Stimulated activated CD8-positive, alpha-beta memory T cell treated with anti-CD3 and anti-CD28 coated beads, Interleukin-12 subunit alpha, Interleukin-12 subunit beta, amount 100 ng/mL, for 1 hour (primary cell): Measurements from ENCODE around the gene PSMA7.

Source experiments
- DNase-seq: peaks from one replicate; pipeline ENCODE4 v3.0.0-alpha.2; 2020; ENCODE audit warnings: low read depth

The PSMA7 gene

GRCh38 chr20:62143081-62143956 is at the start of gene PSMA7, which contains the start of gene SS18L1:
Gene PSMA7 (minus strand): TSS chr20:62143394. CDS start chr20:62143303, 91 bp downstream.
Gene SS18L1 (plus strand): TSS chr20:62143769. CDS start chr20:62143821, 52 bp downstream.
- DNase-seq = peak; percentile 71

DNA sequence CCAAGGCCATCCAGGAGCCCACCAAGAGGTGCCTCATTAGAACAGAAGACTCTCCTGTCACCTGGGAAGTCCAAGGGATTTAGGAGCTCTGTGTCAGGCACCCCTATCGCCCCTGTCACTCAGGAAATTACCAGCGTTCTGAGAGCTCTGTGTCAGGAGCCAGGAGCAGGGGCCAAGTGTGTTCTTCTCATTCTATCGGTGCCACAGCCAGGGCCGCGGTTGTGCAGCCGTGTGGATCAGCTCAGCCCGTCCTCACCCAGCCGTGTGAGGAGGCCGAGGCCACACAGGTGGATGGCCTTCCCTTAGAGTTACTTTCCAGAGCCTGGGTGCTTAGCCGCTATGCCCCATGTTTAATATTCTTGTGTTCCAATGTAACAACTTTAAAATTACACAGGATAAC is 49.4 kb upstream of the PSMA7 start:
- no peak for DNase-seq

GRCh38 chr20:62191781-62192559 is 48.8 kb upstream of the PSMA7 start:
- DNase-seq = no peak

- no peak for DNase-seq
These were observed 47.6 kb upstream of the PSMA7 start for GRCh38 chr20:62190639-62191411.

DNA sequence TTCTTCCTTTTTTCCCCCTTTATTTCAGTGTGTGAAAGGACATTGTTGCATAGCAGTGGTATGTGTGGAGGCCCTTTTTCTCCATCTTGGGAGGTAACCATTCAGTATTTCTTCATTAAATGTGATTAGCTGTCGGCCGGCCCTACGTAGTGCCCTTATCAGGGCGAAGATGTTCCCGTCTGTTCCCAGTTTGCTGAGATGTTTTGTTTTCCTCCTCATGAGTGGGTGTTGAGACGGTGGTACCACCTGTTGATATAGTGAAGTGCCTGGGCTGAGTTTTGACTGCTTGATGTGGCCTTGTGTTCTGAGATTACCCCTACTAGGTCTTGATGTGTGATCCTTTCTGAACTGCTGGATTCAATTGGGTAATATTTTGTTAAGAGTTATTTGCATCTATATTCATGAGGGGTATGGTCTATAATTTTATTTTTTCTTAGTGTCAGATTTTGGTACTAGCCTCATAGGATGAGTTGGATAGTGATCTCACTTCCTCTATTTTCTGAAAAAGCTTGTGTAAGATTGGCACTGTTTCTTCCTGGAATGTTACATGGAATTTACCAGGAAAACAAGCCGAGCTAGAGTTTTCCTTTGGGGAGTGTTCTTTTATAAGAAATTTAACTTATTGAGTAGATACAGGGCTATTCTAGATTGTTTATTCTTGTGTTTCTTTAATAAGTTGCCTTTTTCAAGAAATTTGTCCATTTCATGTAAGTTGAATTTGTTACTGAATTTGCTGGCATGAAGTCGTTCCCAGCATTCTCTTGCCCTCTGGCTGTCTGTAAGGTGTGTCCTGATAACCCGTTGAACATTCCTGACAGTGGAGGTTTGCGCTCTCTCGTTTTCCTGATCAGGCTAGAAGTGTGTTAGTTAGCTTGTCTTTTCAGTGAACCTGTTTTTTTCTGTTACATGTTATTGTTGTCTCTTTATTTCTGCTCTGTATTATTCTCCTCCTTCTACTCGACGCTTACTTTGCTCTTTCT is 44.0 kb upstream of the PSMA7 start:
- DNase-seq = no peak

DNA sequence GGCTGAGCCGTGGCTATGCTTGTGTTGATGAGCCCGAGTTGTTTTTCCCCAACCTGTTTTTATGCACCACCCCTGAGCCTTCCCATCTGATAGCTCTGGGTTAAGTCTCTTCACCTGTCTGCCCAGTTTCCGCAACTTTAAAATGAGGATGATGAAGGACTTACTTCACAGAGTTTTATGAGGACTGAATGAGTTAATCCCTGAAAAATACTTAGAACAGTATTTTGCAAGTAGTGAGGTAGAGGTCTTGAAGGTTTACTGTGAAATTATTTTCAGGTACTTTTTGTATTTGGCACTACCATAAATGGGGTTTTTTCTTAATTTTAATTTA is 42.9 kb upstream of the PSMA7 start:
- no peak for DNase-seq

- DNase-seq = no peak
These were observed 40.4 kb upstream of the PSMA7 start for GRCh38 chr20:62183426-62184142.

GRCh38 chr20:62182469-62183425 is 39.6 kb upstream of the PSMA7 start, which contains the start of gene MTG2:
Gene MTG2 (plus strand): TSS chr20:62183028. CDS start chr20:62193421, 10,393 bp downstream.
- peak; percentile 93 for DNase-seq

GRCh38 chr20:62181808-62182207 is 38.6 kb upstream of the PSMA7 start:
- no peak for DNase-seq

GRCh38 chr20:62179162-62179504 is 35.9 kb upstream of the PSMA7 start:
- DNase-seq = no peak

- no peak for DNase-seq
These were observed 35.3 kb upstream of the PSMA7 start for GRCh38 chr20:62178316-62179161.

GRCh38 chr20:62177307-62177706 is 34.1 kb upstream of the PSMA7 start:
- no peak for DNase-seq

DNA sequence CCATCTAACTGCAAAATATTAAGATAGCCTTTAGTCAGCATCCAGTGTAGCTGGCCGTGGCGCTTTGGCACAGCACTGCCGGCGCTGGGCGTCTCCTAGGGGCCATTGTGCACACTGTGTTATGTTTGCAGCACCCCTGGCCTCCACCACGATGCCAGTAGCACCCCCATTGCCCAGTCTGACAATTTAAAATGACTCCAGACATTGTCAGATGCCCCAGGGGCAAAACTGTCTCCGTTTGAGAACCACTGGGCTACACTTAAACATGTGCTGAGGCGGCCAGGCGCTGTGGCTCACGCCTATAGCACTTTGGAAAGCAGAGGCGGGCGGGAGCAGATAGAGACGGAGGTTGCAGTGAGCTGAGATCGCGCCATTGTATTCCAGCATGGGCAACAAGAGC is 33.7 kb upstream of the PSMA7 start:
- DNase-seq = no peak

DNA sequence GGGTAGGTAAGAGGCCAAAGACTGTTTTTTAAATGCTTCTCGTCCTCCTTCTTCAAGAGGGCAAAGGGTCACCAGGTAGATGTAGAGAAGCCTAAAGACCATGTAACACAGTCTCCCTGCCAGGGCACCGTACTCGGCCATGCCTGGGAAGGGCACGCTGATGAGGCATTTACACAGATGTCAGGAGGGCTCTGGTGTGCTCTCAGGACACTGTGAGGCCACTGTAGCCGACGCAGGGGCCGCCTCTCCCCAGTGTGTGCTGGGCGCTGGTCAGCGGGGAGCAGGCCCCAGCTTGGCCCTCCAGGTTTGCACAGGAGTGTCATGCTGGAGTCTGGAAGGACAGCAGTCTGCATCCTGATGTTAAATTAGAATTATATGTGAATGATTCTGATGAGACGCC is 32.5 kb upstream of the PSMA7 start:
- DNase-seq = no peak

DNA sequence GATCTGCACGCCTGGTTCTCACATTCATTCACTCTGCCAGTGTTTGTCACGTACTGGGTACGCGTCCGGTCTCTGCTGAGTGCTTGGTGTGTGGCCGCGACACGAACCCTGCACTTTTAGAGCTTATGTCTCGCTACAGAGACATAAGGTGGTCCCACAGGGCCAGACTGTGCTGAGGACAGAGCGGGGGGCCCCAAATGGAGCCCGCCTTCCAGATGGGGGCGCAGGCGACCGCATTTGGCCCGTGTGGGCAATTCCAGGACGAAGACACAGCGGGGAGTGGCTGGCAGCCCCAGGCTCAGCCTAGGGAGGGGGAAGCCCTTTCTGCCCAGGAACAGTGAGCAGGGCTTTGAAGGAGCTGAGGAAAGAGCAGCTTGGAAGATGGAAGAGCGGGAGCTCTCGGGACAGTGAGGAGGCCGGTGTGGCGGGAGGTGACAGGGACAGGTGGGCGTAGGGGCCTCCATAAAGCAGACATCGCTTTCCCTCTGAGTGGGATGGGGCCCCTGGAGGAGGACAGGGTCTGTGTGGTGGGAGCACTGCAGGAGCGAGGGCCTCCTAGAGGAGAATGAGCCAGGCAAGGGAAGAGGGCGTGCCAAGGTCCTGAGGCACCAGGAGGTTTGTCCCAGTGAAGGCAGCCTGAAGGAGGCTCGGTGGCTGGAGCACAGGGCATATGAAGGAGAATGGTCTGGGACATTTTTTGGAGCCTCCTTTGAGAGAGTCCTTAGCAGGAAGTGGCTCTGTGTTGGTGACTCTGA is 31.9 kb upstream of the PSMA7 start:
- DNase-seq = no peak

DNA sequence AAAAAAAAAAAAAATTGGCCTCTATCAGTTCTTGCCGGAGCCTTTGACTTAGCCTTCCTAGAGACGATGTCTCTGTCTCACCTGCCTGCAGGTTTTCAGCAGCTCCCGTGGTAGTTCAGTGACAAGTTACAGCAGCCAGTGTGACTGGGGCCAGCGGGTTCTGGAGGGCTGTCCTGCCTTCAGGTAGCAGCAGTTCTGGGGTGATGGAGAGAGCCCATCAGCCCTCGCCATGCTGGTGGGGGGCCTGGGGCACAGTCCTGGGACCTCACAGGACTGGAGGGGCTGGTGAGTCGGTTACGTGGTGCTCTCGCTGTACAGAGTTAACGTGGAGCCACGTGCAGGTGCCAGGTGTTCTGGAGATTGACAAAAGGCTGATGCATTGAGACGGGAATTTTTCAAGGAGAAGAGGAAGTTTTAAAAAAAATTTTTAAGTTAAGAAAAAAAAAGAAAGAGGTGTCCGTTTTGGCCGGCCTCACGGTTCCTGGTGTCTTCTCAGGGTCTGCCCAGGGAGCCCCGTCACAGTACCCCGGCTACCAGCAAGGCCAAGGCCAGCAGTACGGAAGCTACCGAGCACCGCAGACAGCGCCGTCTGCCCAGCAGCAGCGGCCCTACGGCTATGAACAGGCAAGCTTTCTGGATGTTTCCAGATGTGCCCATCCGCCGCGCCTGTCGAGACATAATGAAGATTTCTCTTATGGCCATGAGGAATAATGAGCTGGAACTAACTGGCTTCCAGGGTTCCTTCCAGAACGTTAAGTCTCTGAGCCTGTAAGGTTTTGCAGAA is 31.0 kb upstream of the PSMA7 start:
- no peak for DNase-seq

DNA sequence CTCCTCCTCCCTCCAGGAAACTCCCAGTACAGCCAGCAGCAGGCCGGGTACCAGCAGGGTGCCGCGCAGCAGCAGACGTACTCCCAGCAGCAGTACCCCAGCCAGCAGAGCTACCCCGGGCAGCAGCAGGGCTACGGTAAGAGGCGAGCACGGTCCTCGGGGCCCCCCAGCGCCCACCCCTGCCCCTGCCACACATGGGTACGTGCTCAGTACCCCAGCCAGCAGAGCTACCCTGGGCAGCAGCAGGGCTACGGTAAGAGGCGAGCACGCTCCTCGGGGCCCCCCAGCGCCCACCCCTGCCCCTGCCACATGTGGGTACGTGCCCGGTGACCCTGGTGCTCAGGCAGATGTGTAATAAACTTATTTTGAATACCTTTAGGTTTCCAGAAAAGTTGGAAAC is 29.5 kb upstream of the PSMA7 start:
- no peak for DNase-seq
